Heart right ventricle (tissue), 16 donors: ENCODE measurements around the gene GTPBP8. TPM values are rescaled to one million over a fixed set of nuclear protein-coding genes. Genes with fewer than 3 reads are reported as not detected.

ENCODE experiments used
- ATAC-seq, 8 donors: fragments of 200-7000 bp; cut with Tn5 transposase; one replicate each; pipeline ENCODE4 v1.9.1; 2020; ENCODE audit warnings: mild to moderate bottlenecking in 8 of 8, moderate library complexity in 8 of 8, moderate number of reproducible peaks in 1 of 8
- DNase-seq, 2 donors: peaks; one replicate each; pipeline ENCODE4 v3.0.0-alpha.2; 2020
- H3K27ac ChIP-seq, 10 donors: fragments of 200-600 bp; sonication (generic) in 2 of 10; one replicate each; pipeline versions ENCODE4 v1.5.0 to v1.8.0; 2020 to 2022; ENCODE audit warnings: mild to moderate bottlenecking in 3 of 10
- H3K27me3 ChIP-seq, 7 donors: fragments of 200-600 bp; one replicate each; pipeline ENCODE4 v1.8.0; 2021 to 2022; ENCODE audit warnings: mild to moderate bottlenecking in 2 of 7
- H3K36me3 ChIP-seq, 9 donors: fragments of 200-600 bp; sonication (generic) in 1 of 9; one replicate each; pipeline versions ENCODE4 v1.5.0 to v1.8.0; 2020 to 2022; ENCODE audit warnings: mild to moderate bottlenecking in 2 of 9
- H3K4me1 ChIP-seq, 9 donors: fragments of 200-600 bp; sonication (generic) in 1 of 9; one replicate each; pipeline versions ENCODE4 v1.5.0 to v1.8.0; 2020 to 2022; ENCODE audit warnings: mild to moderate bottlenecking in 4 of 9
- H3K4me3 ChIP-seq, 10 donors: fragments of 200-600 bp; sonication (generic) in 2 of 10; one replicate each; pipeline versions ENCODE4 v1.5.0 to v1.8.0; 2020 to 2022; ENCODE audit warnings: mild to moderate bottlenecking in 7 of 10, moderate library complexity in 2 of 10
- H3K9me3 ChIP-seq, 11 donors: fragments of 200-600 bp in 10 of 11; sonication (generic) in 2 of 11; one replicate each; pipeline versions ENCODE4 v1.5.0 to v1.8.0; 2013 to 2022; ENCODE audit warnings: mild to moderate bottlenecking in 2 of 11, control low read depth in 1 of 11, moderate library complexity in 1 of 11
- CTCF ChIP-seq, 9 donors: fragments of 200-600 bp; sonication (generic) in 2 of 9; IDR thresholded peaks; one replicate each; pipeline versions ENCODE4 v1.5.0 to v1.8.0; 2021 to 2022; ENCODE audit warnings: antibody characterized with exemption in 9 of 9, mild to moderate bottlenecking in 5 of 9, moderate library complexity in 1 of 9
- WGBS, 2 donors: extraction: QIAGEN DNeasy Blood & Tissue Kit; methylation state at CpG; one replicate each; pipeline ENCODE4 v1.1.7; 2013; ENCODE audit warnings: inconsistent platforms in 1 of 2; 5-methylcytosine and 5-hydroxymethylcytosine counted together
- intact Hi-C, 10 donors: fragments of 100-400 bp; cut with DNase I; formaldehyde crosslinking; loops; one replicate each; pipeline versions ENCODE4 v1.11.1 to v1.14.2; 2022
- polyA plus RNA-seq, 2 donors: library from polyadenylated mRNA; stranded (reverse); fragments of 200-250 nt; gene quantifications; one replicate each; pipeline ENCODE4 v1.2.3, GENCODE V29; 2013
- total RNA-seq, 10 donors: library from RNA; stranded (reverse); fragmentation: NEBNext Ultra II Directional in 3 of 10; extraction: Animal tissue kit (Norgen Biotek cat#: 25700) in 3 of 10; gene quantifications; one replicate each; pipeline versions ENCODE4 v1.2.1 to v1.2.4, GENCODE V29; 2021 to 2023
- donor health status: Arrhythmogenic right ventricular cardiomyopathy.
- donor health status: ischemic (EF 13 %, LVEDD 7.1; RV severe dilation, severe dysfunction).
- donor health status: healthy with polysubstance abuse.
- donor health status: DM: no; HTN: yes; CAD: no.
- donor health status: DM: no; HTN: no; CAD: no.
- donor health status: ischemic (EF 25% LVEDD 6.9; RV normal size, moderate dysfunction).
- donor health status: ischemic (EF 25% LVEDD 5.7; RV mildly dilated, moderate dysfunction).
- donor health status: healthy.
- donor health status: DM: yes; HTN: yes; CAD: no.
- donor health status: Ischemic cardiomyopathy.
- donor health status: ischemic (EF 35%, LVEDD 5.7; RV mildly dilated, moderate dysfunction).
- donor health status: nonischemic (EF 11% LVEDD 7.7; RV severe dilation, severe dysfunction).
- donor health status: DM: yes; HTN: yes; CAD: no.
- donor health status: PGD.
- donor health status: ischemic (EF 29% LVEDD 5.4; RV normal size, mild dysfunction).
- donor health status: nonischemic (EF 23%, LVEDD 6.1; RV moderate dilation, normal function).

The GTPBP8 gene
- total and polyA plus RNA-seq, 12 donors: 4.7 to 31.3 (median 25.3) TPM

DNA sequence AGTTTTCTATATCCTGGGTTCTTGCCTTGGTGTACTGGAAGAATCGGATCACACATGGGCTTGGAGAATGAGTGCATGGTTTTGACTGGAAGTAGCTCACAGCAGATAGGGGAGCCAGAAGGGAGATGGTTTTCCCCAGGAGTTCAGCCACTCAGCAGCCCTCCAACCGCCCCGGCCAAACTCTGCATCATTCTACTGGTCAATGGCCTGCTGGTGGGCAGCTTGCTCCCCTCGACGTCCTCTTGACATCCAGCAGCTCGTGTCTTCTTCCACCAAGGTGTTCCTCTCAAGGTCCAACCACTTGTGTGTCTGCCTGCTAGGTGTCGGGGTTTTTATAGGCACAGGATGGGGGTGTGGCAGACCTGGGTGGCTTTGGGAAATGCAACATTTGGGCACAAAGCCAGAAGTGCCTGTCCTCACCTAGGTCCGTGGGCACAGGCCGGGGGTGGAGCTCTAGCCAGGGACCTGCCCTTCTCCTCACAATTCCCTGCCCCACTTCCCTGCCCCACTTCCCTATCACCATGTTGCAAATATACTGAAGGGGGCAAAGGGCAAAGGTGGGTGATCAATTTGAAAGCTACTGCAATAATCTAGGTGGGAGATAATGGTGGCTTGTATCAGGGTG, 3.0 kb upstream of the GTPBP8 start:
- Histone ChIP-seq H3K27ac (no peak overlapping the region), H3K9me3 (no peaks in the 10 kb centered on the region), H3K4me1 (peaks cover 2 to 28% (median 14%) of the 10 kb centered on the region in 9 donors), H3K27me3 (no peaks in the 10 kb centered on the region), H3K36me3 (no peaks in the 10 kb centered on the region), H3K4me3 (no peak overlapping the region)
- 86 to 89% methylated on average over 9 of the region's 9 CpGs for WGBS, 2 donors
- ATAC-seq (no peak), DNase-seq (no peak)
- TF ChIP-seq CTCF (IDR thresholded peaks at IDR 0.05): no peak
- intact Hi-C loops: loop anchor here in 4 of 10 donors (5.0 to 10.0 kb wide), 4 partner anchors 253 to 683 kb away; no protein-coding TSS in a partner anchor

- no peak for TF ChIP-seq CTCF (IDR thresholded peaks at IDR 0.05)
- H3K4me3 ChIP-seq: no peak overlapping the region
- no peaks in the 10 kb centered on the region for H3K9me3 ChIP-seq
- no peaks in the 10 kb centered on the region for H3K27me3 ChIP-seq
- DNase-seq (no peak), ATAC-seq (no peak)
- H3K27ac ChIP-seq: no peak overlapping the region
- H3K36me3 ChIP-seq: peaks cover 0 to 59% (median 24%) of the 10 kb centered on the region in 9 donors
- intact Hi-C loops: no loop called here
- 92 to 96% methylated on average over 4 of the region's 4 CpGs for WGBS, 2 donors
- H3K4me1 ChIP-seq: peaks cover 2 to 28% (median 15%) of the 10 kb centered on the region in 9 donors
These were observed 5.0 kb downstream of the GTPBP8 start for GRCh38 chr3:112995800-112996199.

DNA sequence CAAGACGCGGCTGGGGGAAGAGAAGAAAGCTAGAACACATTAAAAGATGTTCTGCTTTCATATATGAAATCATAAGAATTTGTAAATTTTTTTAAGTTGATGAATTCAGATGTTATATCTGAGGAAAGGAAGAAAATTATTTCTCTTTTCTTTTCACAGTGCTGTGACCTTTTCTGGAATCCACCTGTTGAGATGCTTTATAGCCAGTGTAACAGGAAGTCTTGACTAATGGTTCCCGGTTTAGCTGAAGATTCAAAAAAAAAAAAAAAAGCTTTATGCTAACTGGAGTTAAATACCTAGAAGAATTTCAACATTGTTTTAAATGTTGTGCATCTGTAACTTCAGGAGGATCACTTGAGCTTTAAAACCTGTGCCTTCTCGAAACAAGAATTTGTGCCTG, 9.9 kb downstream of the GTPBP8 start:
- TF ChIP-seq CTCF (IDR thresholded peaks at IDR 0.05): no peak
- H3K4me1 ChIP-seq: no peaks in the 10 kb centered on the region
- no peak overlapping the region for H3K4me3 ChIP-seq
- peaks cover 0 to 98% (median 65%) of the 10 kb centered on the region in 9 donors for H3K36me3 ChIP-seq
- ATAC-seq: no peak
- no peak overlapping the region for H3K27ac ChIP-seq
- intact Hi-C loops: no loop called here
- 83 to 90% methylated on average over 4 of the region's 4 CpGs for WGBS, 2 donors
- no peaks in the 10 kb centered on the region for H3K27me3 ChIP-seq
- H3K9me3 ChIP-seq: no peaks in the 10 kb centered on the region
- DNase-seq: no peak

GRCh38 chr3:113002037-113002436, 11.3 kb downstream of the GTPBP8 start:
- no peaks in the 10 kb centered on the region for H3K4me1 ChIP-seq
- no peak overlapping the region for H3K27ac ChIP-seq
- peaks cover 0 to 100% (median 74%) of the 10 kb centered on the region in 9 donors for H3K36me3 ChIP-seq
- no peaks in the 10 kb centered on the region for H3K9me3 ChIP-seq
- intact Hi-C loops: no loop called here
- H3K27me3 ChIP-seq: no peaks in the 10 kb centered on the region
- no peak for ATAC-seq
- H3K4me3 ChIP-seq: no peak overlapping the region
- TF ChIP-seq CTCF (IDR thresholded peaks at IDR 0.05): no peak
- DNase-seq: no peak
